GM18505 (cell line): Measurements from ENCODE around the gene LYRM1.
"Not testable (repeated sequence)": the region's sequence is repeated elsewhere in the genome, so short reads cannot be mapped to it uniquely, and the experiment has no call there.

Source experiments
- ATAC-seq: cut with Tn5 transposase; IDR thresholded peaks from one replicate; pipeline ENCODE4 v1.9.1; 2021; ENCODE audit not compliant: unreplicated experiment
- POLR2A ChIP-seq: IDR thresholded peaks from 4 replicates; pipeline ENCODE4 v1.6.1; 2011; ENCODE audit warnings: borderline replicate concordance; ENCODE audit not compliant: insufficient read depth, insufficient read length; ENCODE audit errors: extremely low read depth

Gene LYRM1

GRCh38 chr16:20942256-20942655 lies 41.7 kb downstream of the LYRM1 start:
- no peak for TF ChIP-seq POLR2A
- ATAC-seq = no peak

GRCh38 chr16:20944861-20945574 lies 44.4 kb downstream of the LYRM1 start:
- ATAC-seq = no peak
- TF ChIP-seq POLR2A = no peak

GRCh38 chr16:20945575-20945875 lies 45.0 kb downstream of the LYRM1 start:
- not testable (repeated sequence) for ATAC-seq

GRCh38 chr16:20946015-20946629 lies 45.6 kb downstream of the LYRM1 start:
- no peak for ATAC-seq
- no peak for TF ChIP-seq POLR2A

- ATAC-seq = no peak
- TF ChIP-seq POLR2A = no peak
Observed at GRCh38 chr16:20948444-20948843, 47.9 kb downstream of the LYRM1 start.

- no peak for TF ChIP-seq POLR2A
- no peak for ATAC-seq
Observed at GRCh38 chr16:20949660-20950059, 49.1 kb downstream of the LYRM1 start.

GRCh38 chr16:20950294-20950693 lies 49.7 kb downstream of the LYRM1 start:
- TF ChIP-seq POLR2A = no peak
- no peak for ATAC-seq

GRCh38 chr16:20952139-20952920 lies 51.8 kb downstream of the LYRM1 start:
- ATAC-seq = no peak
- no peak for TF ChIP-seq POLR2A

- no peak for TF ChIP-seq POLR2A
- ATAC-seq = no peak
Observed at GRCh38 chr16:20954574-20954973, 54.0 kb downstream of the LYRM1 start.

- ATAC-seq = no peak
- no peak for TF ChIP-seq POLR2A
Observed at GRCh38 chr16:20956319-20956718, 55.7 kb downstream of the LYRM1 start.

- TF ChIP-seq POLR2A = no peak
- ATAC-seq = no peak
Observed at GRCh38 chr16:20957153-20957552, 56.6 kb downstream of the LYRM1 start.

- no peak for ATAC-seq
- TF ChIP-seq POLR2A = no peak
Observed at GRCh38 chr16:20960899-20961298, 60.3 kb downstream of the LYRM1 start.

GRCh38 chr16:20968765-20969164 lies 68.2 kb downstream of the LYRM1 start:
- no peak for ATAC-seq
- no peak for TF ChIP-seq POLR2A

GRCh38 chr16:20969386-20969785 lies 68.8 kb downstream of the LYRM1 start:
- TF ChIP-seq POLR2A = no peak
- no peak for ATAC-seq
